GM19023 (cell line): ENCODE measurements around the gene METTL17.
"Not testable (repeated sequence)": the region's sequence is repeated elsewhere in the genome, so short reads cannot be mapped to it uniquely, and the experiment has no call there.

ENCODE experiments used
- ATAC-seq: cut with Tn5 transposase; IDR thresholded peaks from one replicate; pipeline ENCODE4 v1.9.1; 2021; ENCODE audit warnings: mild to moderate bottlenecking, moderate library complexity; ENCODE audit not compliant: unreplicated experiment

Gene METTL17

DNA sequence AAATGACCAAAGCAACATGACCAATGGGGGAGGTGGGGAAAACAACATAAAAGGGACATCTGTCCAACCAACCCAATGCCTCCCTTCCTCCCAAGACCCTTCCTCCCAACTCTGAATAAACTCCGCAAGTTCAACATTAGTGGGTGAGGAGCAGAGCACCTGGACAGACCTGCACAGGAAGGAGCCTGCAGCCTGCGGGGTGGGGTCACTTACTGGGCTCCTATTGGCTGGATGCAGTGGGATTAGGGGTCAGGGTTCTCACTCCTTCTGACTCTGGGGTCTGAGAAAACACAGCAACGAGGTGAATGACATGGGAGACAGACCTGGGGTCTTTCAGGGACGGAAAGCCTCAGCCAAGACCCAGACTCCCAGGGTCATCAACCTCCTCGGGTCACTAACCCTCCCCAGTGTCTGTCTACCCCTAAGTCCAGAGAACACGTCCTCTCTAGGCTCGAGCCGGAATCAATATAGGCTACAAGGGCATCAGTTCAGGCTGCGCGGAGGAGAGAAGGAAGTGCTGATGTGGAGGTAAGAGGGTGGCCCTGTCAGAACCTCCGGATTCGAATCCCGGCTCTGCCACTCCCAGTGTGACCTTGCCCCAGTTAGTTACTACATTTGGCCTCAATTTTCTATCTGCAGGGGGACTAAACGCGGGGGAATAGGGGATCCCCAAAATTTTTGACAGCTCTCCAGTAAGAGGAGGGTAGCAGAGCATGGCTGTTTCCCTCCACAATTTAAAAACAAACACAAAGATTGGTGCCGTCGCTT, 34.2 kb downstream of the METTL17 start:
- no peak for ATAC-seq

DNA sequence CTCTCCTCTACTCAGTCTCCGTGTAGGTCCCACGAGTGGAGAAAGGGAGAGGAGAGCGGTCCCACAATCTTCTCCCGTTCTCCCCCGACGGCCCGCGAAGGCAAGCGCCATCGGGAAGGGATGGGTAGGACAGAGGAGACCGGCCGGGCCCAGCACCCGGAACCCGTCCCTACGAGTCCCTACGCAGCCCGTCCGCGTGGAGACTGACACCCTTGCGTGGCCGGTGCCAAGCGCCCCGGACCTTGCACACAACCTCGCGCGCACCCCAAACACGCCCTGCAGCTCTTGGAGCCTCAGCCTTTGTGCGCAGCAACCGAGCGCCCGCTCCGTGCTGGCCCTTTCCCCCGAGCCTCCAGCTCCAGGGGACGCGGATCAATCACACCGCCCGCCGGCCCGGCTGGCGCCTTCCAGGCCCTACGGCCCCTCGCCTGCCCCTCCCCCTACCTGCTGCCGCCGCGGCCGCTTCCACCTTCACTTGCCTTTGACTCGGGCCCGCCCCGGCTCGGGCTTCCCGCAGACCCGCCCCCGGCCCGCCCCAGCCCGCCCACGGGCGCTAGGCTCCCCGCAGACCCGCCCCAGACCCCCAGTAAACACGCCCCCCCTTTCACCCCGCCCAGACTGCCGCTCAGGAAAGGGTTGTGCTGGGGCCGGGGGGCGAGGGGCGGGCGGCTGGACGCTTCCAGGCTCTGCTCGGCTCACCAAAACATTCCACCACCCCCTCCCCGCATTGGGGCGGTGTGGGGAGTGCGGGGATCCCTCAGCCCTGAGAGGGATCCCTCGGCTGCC, 35.0 kb downstream of the METTL17 start, which contains the start of gene NDRG2:
Gene NDRG2, minus strand, starts transcription at position 477 of the 786 bp plus-strand sequence. CDS start 1,746 bp downstream, outside the sequence.
- ATAC-seq, result peak; percentile 68

DNA sequence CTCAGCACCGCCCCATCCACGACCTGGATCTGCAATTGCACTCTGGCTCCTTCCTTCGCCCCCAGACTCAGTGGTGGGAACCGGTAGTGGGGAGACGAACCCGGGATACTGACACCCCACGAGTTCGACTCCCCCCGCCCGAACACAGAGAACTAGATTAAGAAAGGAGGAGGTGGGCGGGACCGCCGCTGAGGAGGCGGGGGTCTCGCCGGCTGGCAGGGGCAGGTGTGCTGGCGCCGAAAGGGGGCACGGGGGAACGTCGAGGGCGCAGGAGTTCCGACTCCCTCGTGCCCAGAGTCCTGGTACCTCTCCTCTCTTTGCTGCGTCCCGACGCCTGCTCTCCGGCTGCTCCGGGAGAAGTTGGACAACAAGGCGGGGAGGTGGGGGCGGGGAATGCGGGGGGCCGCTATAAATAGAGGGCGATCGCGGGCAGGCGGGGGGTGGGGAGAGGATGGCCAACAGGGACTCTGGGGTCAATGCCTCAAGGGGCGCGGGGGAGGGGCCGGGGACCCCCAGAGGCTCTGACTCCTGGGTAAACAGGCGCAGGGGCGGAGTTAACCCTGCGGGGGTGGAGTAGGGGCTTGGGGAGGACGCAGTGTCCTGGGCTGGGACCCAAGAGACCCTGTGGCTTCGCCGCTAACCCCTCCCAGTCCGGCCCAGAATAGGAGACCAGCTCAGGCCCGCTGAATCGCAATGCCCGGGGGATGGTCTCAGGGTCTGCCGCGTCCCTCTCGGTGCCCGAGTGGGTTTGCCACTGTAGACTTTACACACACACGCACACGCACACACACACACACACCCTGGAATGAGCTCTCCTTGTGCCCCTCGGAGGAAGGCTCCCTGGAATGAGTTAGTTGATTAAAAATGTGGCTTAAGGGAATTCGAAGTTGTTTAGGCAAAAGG, 35.8 kb downstream of the METTL17 start:
- no peak for ATAC-seq

DNA sequence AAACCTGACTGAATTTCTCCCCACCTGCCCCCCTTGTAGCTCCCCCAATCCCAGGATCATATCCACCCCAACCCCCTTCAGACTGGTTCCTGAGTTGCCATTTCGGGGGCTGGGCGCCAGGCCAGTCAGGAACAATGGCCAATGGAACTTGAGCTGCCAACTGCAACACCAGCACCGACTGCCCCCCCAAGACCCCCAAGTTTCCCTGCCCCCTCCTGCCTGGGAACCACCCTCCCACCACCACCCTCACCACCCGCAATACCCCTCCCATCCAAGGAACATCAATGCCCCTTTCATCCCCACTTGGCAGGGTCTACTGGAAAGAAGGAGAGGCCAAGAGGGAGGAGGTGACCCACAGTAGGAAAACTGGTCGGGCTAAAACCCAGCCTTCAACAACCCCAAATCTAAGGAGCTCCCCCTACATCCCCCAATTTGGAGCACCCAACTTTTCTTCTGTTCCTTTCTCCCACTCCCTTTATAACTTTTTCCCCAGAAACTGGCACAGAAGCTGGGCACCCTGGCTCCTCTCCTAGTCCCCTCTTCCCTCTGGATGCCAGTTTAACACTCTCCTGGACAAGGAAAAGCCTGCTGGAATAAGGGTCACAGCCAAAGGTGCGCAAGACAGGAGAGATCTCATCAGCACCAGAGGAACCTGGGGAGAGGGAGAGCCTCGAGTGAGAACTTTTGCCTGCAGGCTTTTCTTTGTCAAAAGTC, 36.7 kb downstream of the METTL17 start:
- no peak for ATAC-seq

DNA sequence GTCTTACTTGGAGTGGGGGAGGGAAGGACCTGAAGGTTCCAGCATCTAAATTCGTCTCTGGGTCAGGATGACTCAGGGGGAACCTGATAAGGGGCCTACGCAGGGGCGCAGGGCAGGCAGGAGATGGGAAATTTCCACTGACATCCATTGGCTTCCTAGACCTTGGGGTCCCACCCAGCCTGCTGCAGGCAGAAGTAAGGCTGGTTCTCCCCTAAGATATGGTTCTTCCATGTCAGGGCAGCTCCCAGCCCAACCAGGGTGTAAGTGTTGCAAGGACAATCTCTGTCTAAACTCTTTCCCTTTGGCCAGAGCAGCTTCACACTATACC, 37.2 kb downstream of the METTL17 start:
- ATAC-seq, result no peak

DNA sequence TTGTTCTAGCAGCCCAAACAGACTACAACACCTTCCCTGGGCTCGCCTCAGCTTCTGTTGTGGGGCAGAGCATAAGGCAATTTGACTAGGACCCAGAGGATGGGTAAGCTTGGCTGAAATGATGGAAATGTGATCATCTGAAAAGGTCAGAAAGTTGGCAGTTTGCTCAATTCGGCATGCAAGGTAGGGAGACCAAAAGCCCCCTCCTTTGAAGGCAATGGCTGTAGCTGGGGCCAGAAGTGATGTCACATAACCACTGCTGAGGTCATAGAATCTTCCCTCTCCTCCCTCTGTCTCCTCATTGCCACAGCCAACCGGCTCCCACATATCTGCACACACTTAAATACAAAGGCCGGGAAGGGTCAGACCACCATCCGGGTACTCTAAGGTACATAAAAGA, 40.1 kb downstream of the METTL17 start, which contains the start of gene TPPP2:
Gene TPPP2, plus strand, starts transcription at position 301 of the 400 bp plus-strand sequence. CDS start 365 bp downstream, outside the sequence.
- no peak for ATAC-seq

DNA sequence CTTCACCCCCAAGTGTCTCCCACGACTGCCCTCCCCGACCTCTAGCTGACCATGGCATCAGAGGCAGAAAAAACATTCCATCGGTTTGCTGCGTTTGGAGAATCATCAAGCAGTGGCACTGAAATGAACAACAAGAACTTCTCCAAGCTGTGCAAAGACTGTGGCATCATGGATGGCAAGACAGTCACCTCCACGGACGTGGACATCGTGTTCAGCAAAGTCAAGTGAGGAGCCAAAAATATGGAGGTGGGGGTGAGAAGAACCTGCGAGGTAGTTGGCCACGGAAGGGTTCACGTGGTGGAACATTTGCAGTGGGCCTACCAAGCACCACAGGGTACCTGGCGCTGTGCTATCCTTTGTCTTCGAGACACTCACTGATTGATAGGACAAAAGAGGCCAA, 40.8 kb downstream of the METTL17 start:
- ATAC-seq, result no peak

DNA sequence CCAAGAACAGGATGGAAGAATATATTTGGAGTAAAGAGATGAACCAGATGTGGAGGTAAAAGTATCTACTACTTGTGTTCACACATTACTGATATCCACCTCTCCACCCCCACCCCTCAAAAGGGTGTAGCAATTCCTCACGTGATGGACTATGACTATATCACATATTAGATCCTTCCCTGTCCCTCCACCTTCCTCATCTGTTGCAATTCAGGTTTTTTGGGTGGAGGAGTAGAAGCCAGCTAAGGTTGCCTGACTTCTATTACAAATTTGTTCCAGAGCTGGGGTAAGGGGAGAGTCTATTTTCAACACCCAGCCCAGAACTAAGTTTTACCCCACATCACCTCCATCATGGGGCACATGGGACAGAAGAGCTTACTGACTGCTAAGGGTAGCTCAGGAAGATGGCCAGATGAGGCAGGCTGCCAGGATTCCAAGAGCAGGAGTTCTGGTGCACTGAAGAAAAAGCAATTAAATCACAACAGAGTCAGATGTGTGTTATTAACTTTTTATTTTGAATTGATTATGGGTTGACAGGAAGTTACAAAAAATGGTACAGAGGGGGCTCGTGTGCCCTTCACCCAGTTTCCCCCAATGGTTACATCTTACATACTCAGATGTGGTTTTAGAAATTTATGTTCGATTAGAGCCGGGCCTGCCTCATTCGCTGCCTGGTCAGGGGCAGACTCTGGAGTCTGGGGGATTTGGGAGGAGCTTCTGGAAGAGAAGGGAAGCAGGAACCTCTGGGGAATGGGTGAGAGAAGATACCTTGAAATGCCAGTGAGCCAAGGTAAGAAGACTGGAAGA, 42.7 kb downstream of the METTL17 start:
- no peak for ATAC-seq

DNA sequence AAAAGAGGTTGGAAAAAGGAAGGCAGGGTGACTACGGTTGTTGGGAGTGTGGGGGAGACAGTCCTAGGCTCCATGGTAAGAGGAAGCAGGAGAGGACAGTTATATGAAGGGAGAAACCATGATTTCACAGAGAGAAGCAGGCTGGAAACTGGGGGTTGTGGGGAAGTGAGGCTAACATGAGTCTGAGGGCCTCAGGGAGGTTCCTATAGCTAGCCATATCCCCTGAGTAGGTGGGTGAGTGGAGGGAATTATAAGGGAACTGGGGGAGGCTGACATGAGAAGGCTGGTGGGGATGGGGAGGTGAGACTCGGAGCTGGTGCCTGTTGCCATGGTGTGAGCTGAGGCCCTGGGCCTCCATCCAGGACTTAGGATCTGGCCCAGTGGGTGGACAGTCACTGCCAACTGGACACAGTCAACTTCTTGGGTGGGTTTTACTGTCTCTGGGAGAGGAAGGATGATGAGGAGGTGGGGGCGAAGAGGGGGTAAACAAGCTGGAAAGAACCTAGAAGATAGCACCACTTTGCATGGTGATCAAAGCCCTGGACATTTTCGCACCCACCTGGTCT, 43.4 kb downstream of the METTL17 start:
- ATAC-seq, result no peak

DNA sequence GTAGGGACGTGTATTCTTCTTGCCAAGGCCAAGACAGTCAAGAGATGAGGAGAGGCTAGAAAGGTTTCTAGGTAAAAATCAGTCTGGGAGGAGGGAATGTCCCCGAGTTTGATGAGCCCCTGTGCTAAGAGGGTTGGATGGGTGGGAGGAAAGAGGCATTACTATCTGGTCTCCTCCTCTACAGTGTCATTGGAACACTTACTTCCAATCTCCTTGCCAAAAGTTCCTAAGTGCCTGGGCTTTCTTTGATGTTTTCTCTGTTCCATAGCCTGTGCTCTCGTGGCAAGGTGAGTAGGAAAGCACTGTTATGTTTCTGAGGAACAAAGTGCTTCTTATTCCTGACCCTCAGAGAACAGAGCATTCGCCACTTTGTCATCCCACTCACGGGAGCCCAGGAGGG, 44.9 kb downstream of the METTL17 start, which contains the start of gene RNASE13:
Gene RNASE13, minus strand, starts transcription at position 101 of the 400 bp plus-strand sequence. CDS start 519 bp downstream, outside the sequence.
- no peak for ATAC-seq

DNA sequence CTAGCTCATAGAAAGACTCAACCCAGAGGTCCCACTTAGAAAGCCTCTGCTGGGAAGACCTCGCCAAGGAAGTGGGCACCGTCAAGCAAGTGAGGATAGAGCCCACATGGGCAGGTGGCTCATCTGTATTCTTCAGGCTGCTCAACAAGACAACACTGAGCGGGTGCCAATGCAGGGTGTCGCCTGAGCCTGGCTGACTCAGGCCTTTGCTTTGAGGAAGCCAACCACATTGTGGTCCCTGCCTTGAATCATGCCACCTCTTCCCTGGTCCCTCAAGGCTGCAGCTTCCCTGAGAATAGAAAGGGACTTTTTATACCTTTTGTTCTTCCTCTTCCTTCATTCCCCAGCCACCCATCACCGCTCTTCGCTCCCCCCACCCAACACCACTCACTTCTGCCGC, 47.0 kb downstream of the METTL17 start:
- ATAC-seq, result no peak

DNA sequence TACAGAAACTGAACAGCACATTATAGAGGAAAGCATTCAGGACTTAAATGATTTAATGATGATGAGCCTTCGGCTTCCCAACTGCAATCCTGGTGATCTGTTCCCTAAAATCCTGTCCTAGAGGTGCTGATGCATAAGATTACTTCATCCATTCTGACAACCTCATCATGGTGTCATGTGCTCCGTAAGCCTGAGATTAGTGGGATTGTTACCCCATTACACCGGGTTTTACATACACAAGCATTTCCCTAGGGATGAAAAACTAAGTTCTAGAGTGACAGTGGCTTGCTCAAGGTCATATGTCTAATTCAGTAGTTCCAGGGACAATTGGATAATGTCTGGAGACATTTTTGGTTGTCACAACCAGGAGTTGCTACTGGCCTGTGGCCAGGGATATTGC, 47.4 kb downstream of the METTL17 start:
- ATAC-seq, result no peak

DNA sequence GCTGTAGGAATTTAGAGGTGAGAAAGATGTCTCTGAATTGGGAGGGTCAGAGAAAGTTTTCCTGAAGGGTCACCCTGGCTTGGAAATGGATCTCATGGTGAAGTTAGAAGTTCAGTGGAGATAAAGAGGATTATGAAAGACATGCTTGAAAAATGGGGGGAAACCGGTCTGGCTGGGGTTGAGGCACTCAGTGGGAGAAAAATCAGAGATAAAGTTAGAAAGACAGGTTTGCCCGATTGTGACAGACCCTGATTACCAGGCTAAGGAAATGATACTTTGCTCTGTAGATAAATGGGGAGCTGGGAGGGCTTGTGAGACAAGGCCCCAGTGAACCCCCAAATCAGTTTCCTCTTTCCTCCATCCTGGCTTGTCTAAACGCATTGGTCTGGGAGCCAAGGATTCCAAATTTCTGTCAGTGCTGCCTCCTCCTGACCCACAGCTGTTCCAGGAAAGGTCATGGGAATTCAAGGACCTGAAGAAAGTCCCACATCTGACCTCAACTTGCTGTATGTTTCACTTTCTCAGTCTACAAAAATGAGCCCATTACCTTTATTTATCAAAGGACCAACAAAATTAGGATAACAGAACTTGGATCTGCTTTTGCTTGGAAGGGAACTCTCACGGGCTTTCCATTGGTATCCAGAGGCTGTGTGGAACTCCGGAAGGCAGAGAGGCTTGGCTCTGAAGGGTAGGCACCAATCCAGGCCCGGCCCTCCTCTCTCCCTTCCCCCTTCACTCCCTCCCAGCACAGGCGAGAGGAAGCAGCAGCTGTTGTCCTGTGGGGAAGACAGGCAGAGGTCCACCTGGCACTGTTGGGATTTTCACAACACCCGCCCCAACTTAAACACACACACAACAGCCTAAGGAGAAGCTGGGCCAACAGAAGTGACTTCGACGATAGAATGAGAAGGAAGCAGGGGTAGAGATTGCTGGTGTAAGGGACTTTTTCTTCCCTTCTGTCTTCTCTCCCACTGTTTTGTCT, 49.0 kb downstream of the METTL17 start:
- no peak for ATAC-seq

DNA sequence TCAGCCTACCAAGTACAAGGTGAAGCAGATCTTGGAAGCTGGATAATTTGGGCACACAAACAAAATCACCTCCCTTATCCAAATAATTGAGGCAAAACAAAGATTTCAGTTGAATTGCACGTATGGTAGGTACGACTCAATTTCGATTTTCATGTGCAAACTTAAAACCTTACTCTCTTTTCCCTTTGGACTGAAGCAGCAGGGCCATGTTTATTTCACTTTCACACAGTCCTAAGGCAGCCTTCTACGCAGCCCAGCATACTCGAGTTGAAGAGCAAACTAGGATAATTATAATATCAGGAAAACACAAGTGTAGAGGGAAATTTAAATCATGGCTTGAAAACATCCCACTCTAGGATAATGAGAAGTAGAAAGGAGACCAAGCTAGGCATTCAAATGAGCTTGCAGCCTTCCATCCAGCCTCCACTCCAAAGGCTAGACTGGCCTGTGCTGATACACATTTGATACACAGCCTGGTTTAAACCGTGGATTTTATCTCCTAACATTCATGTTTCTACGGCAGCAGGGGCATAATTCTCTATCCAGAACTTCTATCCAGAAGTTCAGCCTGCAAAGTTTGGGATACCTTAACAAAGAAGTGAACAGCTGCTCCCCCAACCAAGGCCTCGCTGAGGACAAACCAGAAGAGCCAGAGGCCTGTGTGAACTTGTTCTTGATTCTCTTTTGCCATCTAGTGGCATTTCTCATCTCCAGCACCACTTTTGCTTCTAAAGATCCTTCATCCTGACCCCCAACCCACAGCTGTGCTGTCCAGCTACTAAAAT, 50.0 kb downstream of the METTL17 start:
- ATAC-seq, result no peak

DNA sequence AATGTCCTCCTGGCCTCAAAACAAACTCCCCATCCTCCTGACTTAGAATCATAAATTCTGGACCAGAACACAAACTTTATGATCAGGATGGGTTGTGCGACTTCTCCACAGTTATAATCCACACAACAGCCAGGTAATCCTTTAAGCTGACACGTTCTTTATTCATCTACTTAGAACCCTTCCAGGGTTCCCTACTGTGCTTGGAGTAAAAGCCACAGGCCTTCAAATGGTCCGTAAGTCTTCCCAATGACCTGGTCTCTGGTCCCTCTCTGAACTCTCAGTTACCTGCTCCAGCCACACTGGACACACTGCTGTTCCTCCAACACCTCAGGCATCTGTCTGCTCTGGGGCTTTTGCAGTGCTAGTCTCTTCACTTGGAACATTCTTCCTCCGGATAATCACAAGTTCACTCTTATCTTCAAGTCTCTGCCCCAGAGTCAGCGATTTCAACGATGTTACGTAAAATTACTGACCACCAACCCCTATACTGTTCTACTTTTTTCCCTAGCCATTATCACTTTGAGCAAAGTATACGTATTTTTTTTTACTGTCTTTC, 50.7 kb downstream of the METTL17 start:
- no peak for ATAC-seq

DNA sequence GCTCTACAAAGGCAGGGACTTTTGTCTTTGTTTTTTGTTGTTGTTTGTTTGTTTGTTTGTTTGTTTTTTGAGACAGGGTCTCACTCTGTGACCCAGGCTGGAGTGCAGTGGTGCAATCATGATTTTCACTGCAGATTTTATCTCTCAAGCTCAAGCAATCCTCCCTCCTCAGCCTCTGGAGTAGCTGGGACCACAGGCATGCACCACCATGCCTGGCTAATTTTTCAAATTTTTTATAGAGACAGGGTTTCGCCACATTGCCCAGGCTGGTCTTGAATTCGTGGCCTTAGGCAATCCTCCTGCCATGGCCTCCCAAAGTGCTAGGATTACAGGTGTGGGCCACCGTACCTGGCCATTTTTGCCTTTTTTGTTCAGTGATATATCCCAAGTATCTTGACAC, 51.2 kb downstream of the METTL17 start:
- not testable (repeated sequence) for ATAC-seq
